PFSK-1 (cell line): Measurements from ENCODE around the gene ST6GALNAC2.

Source experiments
- FOXP2 ChIP-seq: optimal IDR thresholded peaks from 2 replicates; pipeline ENCODE3; 2011; ENCODE audit warnings: borderline replicate concordance, control low read depth, inconsistent platforms; ENCODE audit not compliant: insufficient read depth; ENCODE audit errors: extremely low read length, extremely low read depth
- POLR2AphosphoS5 ChIP-seq: IDR thresholded peaks from 2 replicates; pipeline ENCODE4 v1.6.1; 2012; ENCODE audit warnings: low read depth, mild to moderate bottlenecking, control low read depth, low read length, moderate library complexity
- SIN3A ChIP-seq: IDR thresholded peaks from 2 replicates; pipeline ENCODE4 v1.6.1; 2012; ENCODE audit warnings: mild to moderate bottlenecking, low read length, moderate library complexity, borderline replicate concordance; ENCODE audit not compliant: insufficient read depth
- TAF1 ChIP-seq: IDR thresholded peaks from 2 replicates; pipeline ENCODE4 v1.6.1; 2012; ENCODE audit warnings: low read length, control low read depth, borderline replicate concordance; ENCODE audit not compliant: insufficient read depth
- TF ChIP-seq, protein P1 (sequence below), 2 experiments: IDR thresholded peaks; 2 replicates each; pipeline versions ENCODE4 v1.6.1 to v1.8.0; 2011 to 2012; ENCODE audit warnings: low read depth in 2 of 2, low read length in 2 of 2, control low read depth in 1 of 2, inconsistent platforms in 1 of 2, mild to moderate bottlenecking in 1 of 2, moderate library complexity in 1 of 2; ENCODE audit not compliant: insufficient read depth in 1 of 2

DNA sequence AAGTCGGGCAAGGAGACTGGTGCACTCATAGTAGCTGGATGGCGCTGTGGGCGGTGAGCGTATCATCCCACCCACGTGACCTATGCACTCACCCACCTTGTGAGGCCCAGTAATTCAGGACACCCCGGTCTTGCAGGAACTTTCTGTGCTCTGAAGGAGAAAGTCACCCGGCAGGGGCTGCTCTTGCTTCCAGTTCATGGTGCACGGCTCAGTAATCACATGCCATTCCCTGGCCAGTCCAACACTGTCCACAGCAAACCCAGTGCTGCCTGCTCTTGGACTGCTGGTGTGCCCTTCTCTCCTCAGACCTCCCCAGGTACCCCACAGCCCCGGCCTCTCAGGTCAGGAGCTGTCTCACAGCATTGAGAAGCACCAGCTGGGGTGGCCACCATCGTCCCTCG, 68.0 kb downstream of the ST6GALNAC2 start:
- TF ChIP-seq SIN3A (no peak), POLR2AphosphoS5 (no peak), TAF1 (no peak), FOXP2 (no peak)
- TF ChIP-seq, protein P1, sequence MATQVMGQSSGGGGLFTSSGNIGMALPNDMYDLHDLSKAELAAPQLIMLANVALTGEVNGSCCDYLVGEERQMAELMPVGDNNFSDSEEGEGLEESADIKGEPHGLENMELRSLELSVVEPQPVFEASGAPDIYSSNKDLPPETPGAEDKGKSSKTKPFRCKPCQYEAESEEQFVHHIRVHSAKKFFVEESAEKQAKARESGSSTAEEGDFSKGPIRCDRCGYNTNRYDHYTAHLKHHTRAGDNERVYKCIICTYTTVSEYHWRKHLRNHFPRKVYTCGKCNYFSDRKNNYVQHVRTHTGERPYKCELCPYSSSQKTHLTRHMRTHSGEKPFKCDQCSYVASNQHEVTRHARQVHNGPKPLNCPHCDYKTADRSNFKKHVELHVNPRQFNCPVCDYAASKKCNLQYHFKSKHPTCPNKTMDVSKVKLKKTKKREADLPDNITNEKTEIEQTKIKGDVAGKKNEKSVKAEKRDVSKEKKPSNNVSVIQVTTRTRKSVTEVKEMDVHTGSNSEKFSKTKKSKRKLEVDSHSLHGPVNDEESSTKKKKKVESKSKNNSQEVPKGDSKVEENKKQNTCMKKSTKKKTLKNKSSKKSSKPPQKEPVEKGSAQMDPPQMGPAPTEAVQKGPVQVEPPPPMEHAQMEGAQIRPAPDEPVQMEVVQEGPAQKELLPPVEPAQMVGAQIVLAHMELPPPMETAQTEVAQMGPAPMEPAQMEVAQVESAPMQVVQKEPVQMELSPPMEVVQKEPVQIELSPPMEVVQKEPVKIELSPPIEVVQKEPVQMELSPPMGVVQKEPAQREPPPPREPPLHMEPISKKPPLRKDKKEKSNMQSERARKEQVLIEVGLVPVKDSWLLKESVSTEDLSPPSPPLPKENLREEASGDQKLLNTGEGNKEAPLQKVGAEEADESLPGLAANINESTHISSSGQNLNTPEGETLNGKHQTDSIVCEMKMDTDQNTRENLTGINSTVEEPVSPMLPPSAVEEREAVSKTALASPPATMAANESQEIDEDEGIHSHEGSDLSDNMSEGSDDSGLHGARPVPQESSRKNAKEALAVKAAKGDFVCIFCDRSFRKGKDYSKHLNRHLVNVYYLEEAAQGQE (IDR thresholded peaks at IDR 0.05; ENCODE audit: insufficient read depth in 1 of 2, low read depth in 2 of 2, low read length in 2 of 2): no peak
